ENCODE data around the gene CAPN1.
"Not testable (repeated sequence)": the region's sequence is repeated elsewhere in the genome, so short reads cannot be mapped to it uniquely, and the experiment has no call there.

Gene CAPN1

GRCh38 chr11:65160643-65161042 is 21.1 kb upstream of the CAPN1 start:
- no peak for DNase-seq

DNA sequence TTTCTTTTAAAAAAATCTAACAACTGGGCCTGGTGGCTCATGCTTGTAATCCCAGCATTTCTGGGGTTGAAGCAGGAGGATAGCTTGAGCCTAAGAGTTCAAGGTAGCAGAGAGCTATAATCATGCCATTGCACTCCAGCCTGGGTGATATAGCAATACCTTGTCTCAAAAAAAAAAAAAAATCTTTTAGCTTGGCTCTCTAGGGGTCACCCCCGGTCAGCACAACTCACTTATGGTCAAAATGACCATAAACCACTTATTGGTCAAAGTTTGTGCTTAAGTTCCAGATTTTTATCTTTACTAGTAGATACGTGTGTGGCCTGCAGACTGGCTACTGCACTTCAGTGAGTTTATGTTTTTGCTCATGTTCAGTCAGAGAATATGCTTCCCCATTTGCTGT is 18.0 kb upstream of the CAPN1 start:
- DNase-seq = no peak

DNA sequence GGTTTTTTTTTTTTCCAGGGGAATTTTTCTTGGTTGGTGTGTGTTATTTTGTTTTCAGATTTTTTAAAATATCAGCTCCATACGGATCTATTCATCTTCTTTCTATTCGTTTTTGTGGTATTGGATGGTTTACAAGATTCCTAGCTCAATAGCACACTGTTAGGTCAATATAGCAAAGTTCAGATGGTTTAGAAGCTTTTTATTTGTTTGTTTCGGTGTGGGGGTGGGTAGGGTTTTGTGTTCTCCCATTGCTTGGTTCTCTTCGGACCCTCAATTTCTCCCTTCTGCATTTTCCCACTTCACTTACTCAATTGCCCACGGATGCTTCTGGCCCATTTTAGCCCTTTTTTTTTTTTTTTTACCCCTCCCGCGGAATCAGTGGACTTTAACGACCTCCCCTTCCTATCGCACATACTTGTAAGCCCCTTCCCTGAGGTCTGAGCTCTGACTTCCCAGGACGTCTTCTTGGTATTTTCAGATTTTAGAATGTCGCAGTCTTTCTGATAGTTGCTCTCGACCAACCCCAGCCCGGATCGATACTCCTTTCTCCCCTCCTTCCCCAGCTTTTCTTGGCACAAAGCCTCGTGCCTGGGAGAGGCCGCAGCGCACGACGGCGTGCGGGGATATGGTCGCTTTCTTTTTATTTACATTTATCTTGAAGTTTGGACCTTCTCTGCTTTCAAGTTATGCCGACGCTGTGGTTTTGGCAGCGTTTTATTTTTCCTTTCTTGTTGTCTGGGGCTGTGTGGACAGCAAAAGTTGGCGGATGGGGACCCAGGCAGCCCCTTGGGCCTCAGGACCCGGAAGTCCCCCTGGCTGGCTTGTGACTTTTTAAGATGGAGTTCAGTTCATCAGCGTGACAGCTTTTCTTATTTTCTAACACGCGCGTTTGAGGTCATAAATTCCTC is 16.1 kb upstream of the CAPN1 start:
- no peak for DNase-seq

DNA sequence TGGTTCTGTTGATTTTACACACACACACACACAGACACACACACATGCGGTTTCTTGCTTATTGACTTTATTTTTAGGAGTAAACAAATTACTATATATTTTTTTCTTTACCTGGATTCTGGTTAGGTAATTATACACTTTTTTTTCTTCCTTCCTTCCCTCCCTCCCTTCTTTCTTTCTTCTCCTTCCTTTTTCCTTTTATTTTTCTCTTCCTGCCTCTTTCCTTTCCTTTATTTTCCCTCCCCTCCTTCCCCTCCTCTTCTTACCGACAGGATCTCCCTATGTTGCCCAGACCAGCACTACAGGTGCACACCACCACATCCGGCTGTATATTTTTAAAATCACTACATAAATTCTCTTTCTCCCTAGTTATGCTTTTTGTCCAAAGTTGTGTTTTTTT is 14.8 kb upstream of the CAPN1 start:
- no peak for DNase-seq

DNA sequence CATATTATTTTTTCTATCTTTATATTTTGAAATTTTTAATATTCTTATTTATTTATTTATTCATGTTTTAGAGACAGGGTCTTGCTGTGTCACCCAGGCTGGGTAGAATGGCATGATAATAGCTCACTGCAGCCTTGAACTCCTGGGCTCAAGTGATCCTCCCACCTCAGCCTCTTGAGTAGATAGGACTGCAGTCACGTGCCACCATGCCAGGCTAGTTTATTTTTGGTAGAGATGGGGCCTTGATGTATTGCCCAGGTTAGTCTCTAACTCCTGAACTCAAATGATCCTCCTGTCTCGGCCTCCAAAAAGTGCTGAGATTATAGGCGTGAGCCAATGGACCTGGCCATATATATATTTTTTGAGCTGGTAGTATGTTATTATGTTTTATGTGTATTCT is 14.1 kb upstream of the CAPN1 start:
- DNase-seq = no peak

DNA sequence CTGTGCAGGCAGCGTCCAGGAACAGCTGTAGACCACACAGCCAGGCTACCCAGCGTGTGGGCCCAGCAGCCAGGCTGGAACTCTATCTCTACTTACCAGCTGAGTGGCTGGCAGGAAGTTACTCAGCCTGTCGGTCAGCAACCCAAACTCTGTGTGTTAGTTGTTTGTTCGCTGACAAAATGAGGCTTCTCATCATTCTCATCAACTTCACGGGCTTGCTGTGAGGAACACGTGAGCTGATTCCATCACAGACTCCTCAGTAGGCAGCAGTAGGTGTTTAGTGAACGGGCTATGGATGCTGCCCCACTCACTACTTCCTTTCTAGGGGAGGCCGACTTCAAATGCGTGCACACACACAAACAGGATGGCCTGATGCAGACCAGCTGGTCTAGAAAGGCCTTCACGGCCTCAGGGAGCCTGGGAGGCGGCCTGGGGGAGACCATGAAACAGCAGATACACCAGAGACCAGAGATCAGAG is 12.5 kb upstream of the CAPN1 start:
- DNase-seq = no peak

DNA sequence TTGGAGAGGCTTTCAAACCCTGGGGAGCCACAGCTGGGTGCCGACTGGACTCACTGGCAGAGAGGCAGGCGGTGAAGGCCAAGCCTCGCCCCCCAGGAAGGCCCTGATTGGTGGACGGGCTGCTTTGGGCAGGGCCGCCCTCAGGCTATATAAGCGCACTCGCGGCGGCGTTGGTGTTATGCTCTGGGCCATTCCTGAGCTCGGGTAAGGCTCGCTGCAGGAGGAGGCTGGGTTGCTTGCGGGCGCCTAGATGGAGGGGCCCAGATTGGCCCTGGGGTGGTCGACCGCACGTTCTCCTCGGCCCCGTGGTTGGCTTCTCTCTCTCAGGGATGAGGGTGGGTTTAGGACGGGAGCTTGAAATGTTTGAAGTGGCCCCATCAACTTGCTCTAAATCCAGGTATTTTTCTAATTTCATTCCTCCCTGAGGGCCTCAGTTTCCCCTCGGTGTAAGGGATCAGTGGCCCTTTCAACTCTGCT is 11.6 kb upstream of the CAPN1 start, which contains the start of gene SPDYC:
Gene SPDYC (plus strand): TSS at position 176 of the 477 bp plus-strand sequence. CDS start 1,125 bp downstream, outside the sequence.
- DNase-seq = no peak

DNA sequence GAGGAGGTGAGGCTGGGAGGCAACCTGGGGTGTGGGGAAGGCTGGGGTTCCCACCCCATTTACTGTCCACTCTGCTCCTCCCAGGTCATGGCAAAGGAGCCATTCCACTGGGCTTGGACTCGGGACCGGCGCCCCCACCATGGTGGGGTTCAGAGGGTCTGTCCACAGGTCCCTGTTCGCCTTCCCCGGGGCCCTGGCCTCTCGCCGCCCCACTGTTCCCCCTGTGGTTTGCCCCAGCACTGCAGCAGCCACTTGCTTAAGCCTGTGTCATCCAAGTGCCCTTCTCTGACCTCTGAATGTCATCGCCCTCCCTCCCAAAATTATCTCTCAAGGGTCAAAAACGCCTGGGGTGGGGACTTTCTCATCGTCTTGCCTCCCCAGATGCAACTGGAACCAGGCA is 9.1 kb upstream of the CAPN1 start:
- no peak for DNase-seq

DNA sequence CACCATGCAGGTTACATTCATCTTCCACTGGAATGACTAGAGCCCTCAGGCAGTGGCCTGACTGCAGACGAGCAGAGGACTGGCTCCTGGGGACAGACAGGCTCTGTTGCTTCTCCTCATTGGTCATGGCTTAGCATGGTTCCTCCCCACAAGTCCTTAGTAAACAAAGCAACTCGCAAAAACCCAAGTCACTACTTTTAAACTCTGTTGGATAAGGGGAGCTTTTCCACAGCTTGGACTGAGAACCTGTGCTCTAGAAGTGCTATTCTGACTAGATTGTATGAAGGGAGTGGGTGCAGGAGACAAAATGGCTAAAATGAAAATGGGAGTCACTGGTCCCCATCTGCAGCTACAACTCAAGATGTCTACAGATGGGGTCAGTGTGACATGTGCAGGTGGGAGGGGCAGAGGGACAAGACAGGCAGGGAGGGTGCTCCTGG is 7.1 kb upstream of the CAPN1 start:
- not testable (repeated sequence) for DNase-seq

GRCh38 chr11:65180877-65181568 is 705 bp upstream of the CAPN1 start:
- peak; percentile 44 to 46 for DNase-seq

DNA sequence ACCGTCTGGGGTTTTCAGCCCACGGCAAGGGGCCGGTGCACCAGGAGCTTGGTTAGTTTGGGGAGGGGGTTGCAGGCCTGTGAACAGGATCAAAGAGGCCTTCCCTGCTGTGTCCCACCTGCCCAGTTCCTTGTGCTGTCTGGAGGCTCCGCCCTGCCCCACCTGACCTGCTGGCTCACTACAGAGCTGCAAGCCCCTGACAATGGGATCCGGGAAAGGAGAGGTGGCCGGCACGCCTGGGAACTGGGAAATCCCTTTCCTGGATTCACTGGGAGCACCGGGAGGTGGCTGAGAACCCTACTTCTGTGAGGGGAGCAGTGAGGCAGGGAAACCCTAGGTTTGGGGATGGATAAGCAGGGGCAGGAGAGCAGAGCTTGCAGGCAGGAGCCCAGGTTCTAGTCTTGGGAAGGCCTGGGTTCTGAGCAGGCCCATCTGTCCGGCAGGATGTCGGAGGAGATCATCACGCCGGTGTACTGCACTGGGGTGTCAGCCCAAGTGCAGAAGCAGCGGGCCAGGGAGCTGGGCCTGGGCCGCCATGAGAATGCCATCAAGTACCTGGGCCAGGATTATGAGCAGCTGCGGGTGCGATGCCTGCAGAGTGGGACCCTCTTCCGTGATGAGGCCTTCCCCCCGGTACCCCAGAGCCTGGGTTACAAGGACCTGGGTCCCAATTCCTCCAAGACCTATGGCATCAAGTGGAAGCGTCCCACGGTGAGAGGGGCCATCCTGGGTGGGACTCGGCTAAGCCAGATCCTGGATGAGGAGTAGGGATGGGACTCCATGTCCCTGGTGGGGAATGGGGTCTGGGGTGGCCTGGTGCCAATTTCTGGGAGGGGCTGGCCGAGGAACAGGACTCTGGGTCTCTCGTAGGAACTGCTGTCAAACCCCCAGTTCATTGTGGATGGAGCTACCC is 786 bp downstream of the CAPN1 start:
- no peak for DNase-seq

GRCh38 chr11:65183201-65183891 is 1.6 kb downstream of the CAPN1 start:
- DNase-seq = no peak

DNA sequence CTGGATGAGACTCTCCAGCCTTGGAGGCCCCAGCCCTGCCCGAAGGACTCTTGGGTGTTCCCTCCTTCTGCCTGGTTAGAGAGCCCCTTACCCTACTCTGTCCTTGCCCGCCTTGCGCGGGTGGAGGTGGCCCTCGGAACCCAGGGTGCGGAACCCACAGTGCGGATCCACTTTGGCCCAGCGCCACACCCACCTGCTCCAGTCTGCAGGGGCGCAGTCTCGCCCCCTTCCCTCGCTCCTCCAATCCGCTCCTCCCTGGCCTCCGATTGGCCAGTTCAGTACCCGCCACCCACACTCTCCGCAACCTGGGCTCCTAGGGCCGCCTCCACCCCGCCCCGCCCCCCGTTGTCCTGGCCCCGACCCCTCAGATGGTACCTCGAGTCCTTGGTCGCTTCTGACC is 2.4 kb downstream of the CAPN1 start:
- DNase-seq = no peak

GRCh38 chr11:65185171-65185570 is 3.4 kb downstream of the CAPN1 start:
- DNase-seq = no peak

DNA sequence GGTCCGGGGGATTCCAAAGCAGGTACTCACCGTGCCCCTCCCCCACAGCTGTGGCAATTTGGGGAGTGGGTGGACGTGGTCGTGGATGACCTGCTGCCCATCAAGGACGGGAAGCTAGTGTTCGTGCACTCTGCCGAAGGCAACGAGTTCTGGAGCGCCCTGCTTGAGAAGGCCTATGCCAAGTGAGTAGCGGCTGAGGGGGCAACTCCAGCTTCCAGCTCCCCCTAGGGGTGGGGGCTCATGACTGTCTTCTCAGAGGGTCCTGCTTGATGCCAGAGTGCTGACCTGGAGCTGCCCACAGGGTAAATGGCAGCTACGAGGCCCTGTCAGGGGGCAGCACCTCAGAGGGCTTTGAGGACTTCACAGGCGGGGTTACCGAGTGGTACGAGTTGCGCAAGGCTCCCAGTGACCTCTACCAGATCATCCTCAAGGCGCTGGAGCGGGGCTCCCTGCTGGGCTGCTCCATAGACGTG is 4.2 kb downstream of the CAPN1 start:
- no peak for DNase-seq

GRCh38 chr11:65186701-65187100 is 5.0 kb downstream of the CAPN1 start:
- DNase-seq = no peak

GRCh38 chr11:65187146-65187675 is 5.5 kb downstream of the CAPN1 start:
- DNase-seq = no peak

GRCh38 chr11:65187971-65188461 is 6.3 kb downstream of the CAPN1 start:
- DNase-seq = no peak

DNA sequence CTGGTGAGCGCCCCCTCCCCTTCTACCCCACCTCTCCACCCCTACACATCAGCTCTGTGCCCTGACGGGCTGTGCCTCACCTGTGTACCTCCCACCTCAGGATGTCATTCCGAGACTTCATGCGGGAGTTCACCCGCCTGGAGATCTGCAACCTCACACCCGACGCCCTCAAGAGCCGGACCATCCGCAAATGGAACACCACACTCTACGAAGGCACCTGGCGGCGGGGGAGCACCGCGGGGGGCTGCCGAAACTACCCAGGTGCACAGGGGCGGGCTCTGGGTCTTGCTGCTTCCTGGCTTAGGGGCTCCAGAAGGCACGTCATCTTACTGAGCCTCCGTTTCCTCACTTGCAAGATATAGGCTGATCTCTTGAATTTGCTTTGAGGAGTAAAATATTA is 6.8 kb downstream of the CAPN1 start:
- DNase-seq = no peak

DNA sequence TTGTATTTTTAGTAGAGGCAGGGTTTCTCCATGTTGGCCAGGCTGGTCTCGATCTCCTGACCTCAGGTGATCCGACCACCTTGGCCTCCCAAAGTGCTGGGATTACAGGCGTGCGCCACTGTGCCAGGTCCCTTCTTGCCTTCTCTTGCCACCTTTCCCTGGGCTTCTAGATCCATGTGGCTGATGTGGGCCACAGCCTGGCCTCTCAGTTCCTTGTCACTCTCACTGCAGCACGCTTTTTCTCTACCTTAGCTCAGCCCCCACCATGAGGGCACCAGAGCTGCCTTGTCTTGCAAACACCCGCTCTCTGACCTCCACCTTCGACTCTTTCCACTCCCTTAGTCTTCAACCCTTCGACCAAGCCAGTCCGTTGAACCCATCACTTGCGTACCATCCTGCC is 7.5 kb downstream of the CAPN1 start:
- no peak for DNase-seq

- DNase-seq = peak; percentile 4 to 69
These were observed 12.8 kb downstream of the CAPN1 start for GRCh38 chr11:65194564-65194963.

All from inflammatory macrophage treated with lipopolysaccharide for 1 hour (primary cell).